C4-2B (cell line): Measurements from ENCODE around the gene GDA.

Experiments used
- ZFX ChIP-seq: fragments of 450-650 bp; IDR thresholded peaks from 2 replicates; pipeline ENCODE4 v1.6.1; 2017
- TF ChIP-seq, protein P1 (sequence below): fragments of 450-650 bp; conservative IDR thresholded peaks from 2 replicates; pipeline ENCODE4 v1.5.1; 2017; ENCODE audit warnings: mild to moderate bottlenecking

DNA sequence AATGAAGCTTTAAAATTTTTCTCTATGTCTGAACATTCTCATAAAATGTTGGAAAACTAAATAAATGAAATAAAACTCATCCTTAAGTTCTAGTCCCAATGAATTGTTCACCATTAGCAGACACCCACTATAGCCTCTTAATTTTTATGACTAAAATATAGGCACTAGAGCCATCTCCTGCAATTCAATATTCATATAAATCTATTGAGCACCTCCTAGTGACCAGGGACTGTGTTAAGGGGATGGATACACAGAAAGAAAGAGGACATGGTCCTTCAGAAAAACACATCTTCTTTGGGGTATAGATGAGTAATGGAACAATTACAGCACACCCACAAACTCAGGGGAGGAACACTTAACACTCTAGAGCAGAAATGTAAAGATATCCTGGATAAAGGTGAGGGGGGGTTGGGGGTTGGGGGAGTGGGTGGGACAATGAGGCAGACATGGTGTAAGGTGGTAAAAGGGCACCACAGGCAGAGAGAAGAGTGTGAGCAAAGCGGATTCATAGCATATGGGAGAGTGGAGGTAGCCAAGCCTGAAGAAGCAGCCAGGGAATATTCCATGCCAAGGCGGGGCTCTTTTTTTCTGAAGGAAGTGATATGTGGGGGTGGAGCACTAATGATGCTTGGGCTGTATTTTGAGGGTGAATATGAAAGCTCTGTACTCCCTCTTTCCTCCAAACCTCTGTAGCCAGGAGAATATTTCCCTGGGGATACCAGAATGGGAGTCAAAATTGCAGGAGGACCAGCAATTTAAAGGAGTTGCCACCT lies 3.3 kb upstream of the GDA start:
- TF ChIP-seq, protein P1, sequence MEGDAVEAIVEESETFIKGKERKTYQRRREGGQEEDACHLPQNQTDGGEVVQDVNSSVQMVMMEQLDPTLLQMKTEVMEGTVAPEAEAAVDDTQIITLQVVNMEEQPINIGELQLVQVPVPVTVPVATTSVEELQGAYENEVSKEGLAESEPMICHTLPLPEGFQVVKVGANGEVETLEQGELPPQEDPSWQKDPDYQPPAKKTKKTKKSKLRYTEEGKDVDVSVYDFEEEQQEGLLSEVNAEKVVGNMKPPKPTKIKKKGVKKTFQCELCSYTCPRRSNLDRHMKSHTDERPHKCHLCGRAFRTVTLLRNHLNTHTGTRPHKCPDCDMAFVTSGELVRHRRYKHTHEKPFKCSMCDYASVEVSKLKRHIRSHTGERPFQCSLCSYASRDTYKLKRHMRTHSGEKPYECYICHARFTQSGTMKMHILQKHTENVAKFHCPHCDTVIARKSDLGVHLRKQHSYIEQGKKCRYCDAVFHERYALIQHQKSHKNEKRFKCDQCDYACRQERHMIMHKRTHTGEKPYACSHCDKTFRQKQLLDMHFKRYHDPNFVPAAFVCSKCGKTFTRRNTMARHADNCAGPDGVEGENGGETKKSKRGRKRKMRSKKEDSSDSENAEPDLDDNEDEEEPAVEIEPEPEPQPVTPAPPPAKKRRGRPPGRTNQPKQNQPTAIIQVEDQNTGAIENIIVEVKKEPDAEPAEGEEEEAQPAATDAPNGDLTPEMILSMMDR = no peak
- TF ChIP-seq ZFX = no peak
